CD4-positive, alpha-beta T cell treated with Interleukin-15 for 4 hours (primary cell): ENCODE results near the gene GALNS.
"Not testable (repeated sequence)": the region's sequence is repeated elsewhere in the genome, so short reads cannot be mapped to it uniquely, and the experiment has no call there.

ENCODE experiments used
- DNase-seq: peaks from one replicate; pipeline ENCODE4 v3.0.0-alpha.2; 2020; ENCODE audit warnings: low spot score

Gene GALNS

GRCh38 chr16:88783391-88784073 is 73.2 kb downstream of the GALNS start:
- no peak for DNase-seq

- peak; percentile 73 for DNase-seq
Observed at GRCh38 chr16:88782454-88783390, 74.0 kb downstream of the GALNS start.

- peak; percentile 74 for DNase-seq
Observed at GRCh38 chr16:88781140-88782077, 75.3 kb downstream of the GALNS start.

GRCh38 chr16:88780142-88781062 is 76.3 kb downstream of the GALNS start:
- DNase-seq = no peak

DNA sequence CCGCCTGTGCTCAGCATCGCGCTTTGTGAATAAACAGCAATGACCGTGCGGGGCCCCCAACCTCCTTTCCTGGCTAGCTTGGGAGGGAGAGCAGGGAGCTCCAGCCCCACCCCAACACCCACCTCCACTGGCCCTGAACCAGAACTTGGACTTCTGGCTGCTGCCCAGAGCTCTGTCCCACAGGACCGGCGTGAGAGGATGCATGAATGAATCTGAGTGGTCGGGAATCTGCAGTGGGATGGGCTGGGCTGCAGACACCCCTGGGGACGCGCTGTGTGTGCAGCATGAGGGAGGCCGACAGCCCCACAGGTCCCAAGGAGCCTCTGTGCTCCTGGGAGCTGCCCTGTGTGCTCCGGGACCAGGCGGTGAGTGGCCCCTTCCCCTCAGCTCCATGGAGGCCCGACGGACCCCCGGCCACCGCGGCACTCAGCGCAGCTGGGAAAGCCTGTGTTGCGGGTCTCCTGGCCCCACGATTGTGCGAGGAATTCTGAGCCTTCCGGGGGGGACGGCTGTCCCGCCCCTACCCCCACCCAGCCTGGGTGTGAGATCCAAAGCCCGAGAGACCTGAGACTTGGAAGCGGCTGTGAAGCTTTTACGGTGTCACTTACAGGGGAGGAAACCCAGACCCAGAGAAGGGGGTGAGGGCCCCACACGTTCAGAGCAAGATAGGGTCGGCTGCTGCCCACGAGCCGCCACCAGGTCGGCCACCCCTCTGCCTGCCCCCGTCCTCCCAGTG is 77.2 kb downstream of the GALNS start:
- DNase-seq = no peak

- DNase-seq = no peak
Observed at GRCh38 chr16:88778541-88779065, 78.1 kb downstream of the GALNS start.

- DNase-seq = no peak
Observed at GRCh38 chr16:88778271-88778525, 78.5 kb downstream of the GALNS start.

DNA sequence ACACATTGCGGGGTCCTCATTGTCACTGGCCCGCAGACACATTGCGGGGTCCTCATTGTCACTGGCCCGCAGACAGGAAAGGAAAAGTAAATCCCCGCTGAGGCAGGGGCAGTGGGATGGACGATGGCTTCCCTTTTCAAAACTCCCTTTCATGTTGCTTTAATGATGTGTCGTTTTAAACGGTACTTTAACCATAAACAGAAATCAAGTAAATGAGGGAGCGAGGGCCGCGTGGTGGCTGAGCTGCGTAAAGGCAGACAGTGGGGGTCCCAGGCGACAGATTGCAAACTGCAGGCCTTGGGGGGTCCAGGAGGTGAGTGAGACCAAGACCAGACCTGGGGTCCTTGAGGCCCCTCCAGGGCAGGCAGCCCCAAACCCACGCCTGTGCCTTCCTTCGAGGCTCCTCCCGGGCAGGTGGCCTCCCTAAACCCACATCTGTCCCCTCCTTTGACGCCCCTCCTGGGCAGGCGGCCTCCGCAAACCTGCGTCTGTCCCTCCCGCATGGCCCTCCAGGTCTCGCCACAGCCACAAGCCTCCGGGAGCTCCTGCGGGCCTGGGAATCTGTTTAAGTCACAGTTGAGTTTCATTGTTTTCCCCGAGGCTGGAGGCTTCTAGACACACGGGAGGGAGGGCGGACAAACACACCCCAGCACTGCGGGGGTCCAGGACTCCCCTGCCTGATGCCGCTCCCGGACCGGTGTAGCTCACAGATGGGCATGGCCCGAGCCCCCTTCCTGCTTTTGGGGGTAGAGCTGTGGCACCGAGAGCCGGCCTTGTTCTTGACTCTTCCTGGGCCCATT is 79.1 kb downstream of the GALNS start:
- DNase-seq = no peak

DNA sequence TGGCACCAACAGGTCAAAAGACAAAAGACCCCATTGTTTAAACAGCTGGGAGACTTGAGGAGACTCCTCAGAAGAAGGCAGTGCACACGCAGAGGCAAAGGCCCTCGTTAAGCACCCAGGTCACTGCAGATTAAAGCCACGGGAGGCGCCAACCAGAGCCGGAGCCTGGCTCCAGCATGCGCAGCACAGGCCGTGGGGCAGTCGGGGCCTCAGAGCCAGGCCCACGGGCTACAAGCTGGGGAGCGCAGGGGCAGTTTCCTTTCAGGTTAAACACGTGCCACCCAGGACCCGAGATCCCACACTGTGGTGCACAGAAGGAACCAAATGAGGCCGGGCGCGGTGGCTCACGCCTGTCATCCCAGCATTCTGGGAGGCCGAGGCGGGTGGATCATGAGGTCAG is 80.9 kb downstream of the GALNS start:
- no peak for DNase-seq

DNA sequence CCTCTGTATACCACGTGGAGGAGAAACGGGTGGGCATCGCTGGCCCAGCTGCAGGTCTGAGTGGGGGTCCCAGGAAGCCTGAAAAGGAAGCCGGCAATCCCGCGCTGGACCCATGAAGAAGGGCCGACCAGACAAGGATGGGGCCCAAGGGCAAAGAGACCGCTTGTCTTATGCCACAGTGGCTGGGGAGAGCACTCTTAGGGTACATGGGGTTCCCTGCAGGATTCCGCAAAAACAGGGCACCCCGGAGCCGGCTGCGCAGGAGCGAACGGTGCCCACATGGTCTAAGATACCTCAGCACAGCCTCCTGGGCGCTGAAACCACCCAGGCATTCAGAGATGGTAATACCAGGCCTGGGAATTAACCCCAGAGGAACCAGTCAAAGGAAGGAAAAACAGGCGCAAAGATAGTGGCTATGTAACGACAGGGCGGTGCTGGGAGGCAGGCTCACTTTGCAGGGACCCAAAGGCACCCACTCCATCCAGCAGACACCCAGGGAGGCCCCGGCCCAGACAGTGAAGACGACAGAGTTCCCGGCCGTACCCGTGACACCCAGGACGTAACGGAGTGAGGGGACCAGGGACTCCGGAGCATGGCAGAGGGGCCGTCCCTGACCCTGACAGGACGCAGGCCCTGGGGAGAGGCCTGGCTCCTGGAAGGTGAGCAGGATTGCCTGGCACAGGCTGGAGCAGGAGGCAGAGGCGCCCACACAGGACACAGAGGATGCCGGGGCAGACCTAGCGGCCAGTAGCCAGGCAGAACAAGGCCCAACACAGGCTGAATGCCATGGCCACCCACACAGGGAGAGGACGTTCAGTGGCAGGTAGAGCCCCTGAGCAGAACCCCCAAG is 82.0 kb downstream of the GALNS start:
- no peak for DNase-seq

- no peak for DNase-seq
Observed at GRCh38 chr16:88773812-88774291, 82.9 kb downstream of the GALNS start.

GRCh38 chr16:88772871-88773811 is 83.6 kb downstream of the GALNS start:
- no peak for DNase-seq

DNA sequence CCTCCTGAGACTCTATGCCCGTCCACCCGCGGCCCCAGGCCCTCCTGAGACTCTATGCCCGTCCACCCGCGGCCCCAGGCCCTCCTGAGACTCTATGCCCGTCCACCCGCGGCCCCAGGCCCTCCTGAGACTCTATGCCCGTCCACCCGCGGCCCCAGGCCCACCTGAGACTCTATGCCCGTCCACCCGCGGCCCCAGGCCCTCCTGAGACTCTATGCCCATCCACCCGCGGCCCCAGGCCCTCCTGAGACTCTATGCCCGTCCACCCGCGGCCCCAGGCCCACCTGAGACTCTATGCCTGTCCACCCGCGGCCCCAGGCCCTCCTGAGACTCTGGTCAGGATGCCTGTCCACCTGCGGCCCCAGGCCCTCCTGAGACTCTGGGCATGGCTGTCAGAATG is 85.0 kb downstream of the GALNS start:
- DNase-seq = not testable (repeated sequence)

DNA sequence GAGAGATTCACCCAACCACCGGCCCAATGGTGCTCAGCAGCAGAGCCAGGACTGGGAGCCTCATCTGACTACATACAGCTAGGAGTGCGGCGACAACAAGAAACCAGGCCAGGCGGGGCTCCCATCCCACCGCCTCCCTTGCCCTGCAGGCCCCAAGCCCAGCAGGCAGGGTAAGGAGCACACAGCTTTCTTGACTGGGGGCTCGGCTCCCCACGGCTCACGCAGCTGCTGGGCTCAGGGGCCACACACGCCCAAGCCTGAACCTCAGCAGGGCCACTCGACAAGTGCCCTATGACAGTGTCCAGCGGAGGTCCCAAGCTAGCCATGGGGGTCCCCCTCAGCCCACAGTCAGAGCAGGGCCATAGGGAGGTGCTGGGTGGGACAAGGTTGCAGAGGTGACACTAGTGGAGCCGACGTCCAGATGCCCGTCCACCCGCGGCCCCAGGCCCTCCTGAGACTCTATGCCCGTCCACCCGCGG is 85.4 kb downstream of the GALNS start:
- DNase-seq = no peak

GRCh38 chr16:88770461-88771293 is 86.1 kb downstream of the GALNS start:
- DNase-seq = no peak
